Measurements from ENCODE around the gene ACP3. TPM values are rescaled to one million over a fixed set of nuclear protein-coding genes. Genes with fewer than 3 reads are reported as not detected.
"Not testable (repeated sequence)": the region's sequence is repeated elsewhere in the genome, so short reads cannot be mapped to it uniquely, and the experiment has no call there.

The ACP3 gene
- polyA plus RNA-seq, 1 experiment: 0.37 TPM

- Histone ChIP-seq H3K27me3 (ENCODE audit: control insufficient read depth, insufficient read depth, low read length) (no peaks in the 10 kb centered on the region), H3K4me3 (ENCODE audit: low read depth, low read length) (no peak overlapping the region), H3K36me3 (ENCODE audit: control insufficient read depth, insufficient read depth, low read length) (no peaks in the 10 kb centered on the region)
- ChIA-PET CTCF (interaction anchor here (1.2 to 2.0 kb wide), 4 partner anchors 14 to 105 kb away, joined by 3 to 11 read pairs (median 4); no protein-coding TSS in a partner anchor), POLR2A (no interaction called here)
- no peak for TF ChIP-seq CTCF (IDR thresholded peaks at IDR 0.05; ENCODE audit: insufficient read depth, low read depth, low read length)
- DNase-seq (ENCODE audit: low read depth): no peak
Measured at GRCh38 chr3:132356568-132356967, 39.4 kb downstream of the ACP3 start.

- no peak overlapping the region for H3K4me3 ChIP-seq (ENCODE audit: low read depth, low read length)
- DNase-seq (ENCODE audit: low read depth): no peak
- no peak for TF ChIP-seq CTCF (IDR thresholded peaks at IDR 0.05; ENCODE audit: insufficient read depth, low read depth, low read length)
- CTCF ChIA-PET: interaction anchor here (0.7 to 2.0 kb wide), 2 partner anchors 8 to 38 kb away, joined by 3 to 7 read pairs; no protein-coding TSS in a partner anchor
- H3K27me3 ChIP-seq (ENCODE audit: control insufficient read depth, insufficient read depth, low read length): peaks cover 2% of the 10 kb centered on the region; the same call in 1 of the 2 replicates
- POLR2A ChIA-PET: no interaction called here
- H3K36me3 ChIP-seq (ENCODE audit: control insufficient read depth, insufficient read depth, low read length): no peaks in the 10 kb centered on the region
Measured at GRCh38 chr3:132360717-132361116, 43.5 kb downstream of the ACP3 start.

GRCh38 chr3:132362329-132362728 is 45.1 kb downstream of the ACP3 start:
- TF ChIP-seq CTCF (IDR thresholded peaks at IDR 0.05; ENCODE audit: insufficient read depth, low read depth, low read length): no peak
- ChIA-PET POLR2A (no interaction called here), CTCF (interaction anchor here (1.2 kb wide), 1 partner anchor 37 kb away, joined by 4 read pairs; no protein-coding TSS in a partner anchor)
- H3K36me3 ChIP-seq (ENCODE audit: control insufficient read depth, insufficient read depth, low read length): no peaks in the 10 kb centered on the region
- H3K4me3 ChIP-seq (ENCODE audit: low read depth, low read length): no peak overlapping the region
- H3K27me3 ChIP-seq (ENCODE audit: control insufficient read depth, insufficient read depth, low read length): peaks cover 2% of the 10 kb centered on the region; the same call in 1 of the 2 replicates
- DNase-seq (ENCODE audit: low read depth): no peak

- Histone ChIP-seq H3K36me3 (ENCODE audit: control insufficient read depth, insufficient read depth, low read length) (no peaks in the 10 kb centered on the region), H3K4me3 (ENCODE audit: low read depth, low read length) (no peak overlapping the region), H3K27me3 (ENCODE audit: control insufficient read depth, insufficient read depth, low read length) (peaks cover 2% of the 10 kb centered on the region; the same call in 1 of the 2 replicates)
- no peak for TF ChIP-seq CTCF (IDR thresholded peaks at IDR 0.05; ENCODE audit: insufficient read depth, low read depth, low read length)
- no peak for DNase-seq (ENCODE audit: low read depth)
- ChIA-PET CTCF (interaction anchor here (0.7 to 1.6 kb wide), 4 partner anchors 8 to 137 kb away, joined by 3 to 5 read pairs (median 4); no protein-coding TSS in a partner anchor), POLR2A (no interaction called here)
Measured at GRCh38 chr3:132368515-132368914, 51.3 kb downstream of the ACP3 start.

- ChIA-PET CTCF (interaction anchor here (0.7 to 1.6 kb wide), 4 partner anchors 8 to 138 kb away, joined by 3 to 5 read pairs (median 4); no protein-coding TSS in a partner anchor), POLR2A (no interaction called here)
- no peaks in the 10 kb centered on the region for H3K36me3 ChIP-seq (ENCODE audit: control insufficient read depth, insufficient read depth, low read length)
- TF ChIP-seq CTCF (IDR thresholded peaks at IDR 0.05; ENCODE audit: insufficient read depth, low read depth, low read length): no peak
- no peak for DNase-seq (ENCODE audit: low read depth)
- H3K4me3 ChIP-seq (ENCODE audit: low read depth, low read length): no peak overlapping the region
- peaks cover 2% of the 10 kb centered on the region; the same call in 1 of the 2 replicates for H3K27me3 ChIP-seq (ENCODE audit: control insufficient read depth, insufficient read depth, low read length)
Measured at GRCh38 chr3:132368962-132369361, 51.8 kb downstream of the ACP3 start.

- H3K27me3 ChIP-seq (ENCODE audit: control insufficient read depth, insufficient read depth, low read length); H3K4me3 ChIP-seq (ENCODE audit: low read depth, low read length); H3K36me3 ChIP-seq (ENCODE audit: control insufficient read depth, insufficient read depth, low read length); POLR2A ChIA-PET; CTCF ChIA-PET; DNase-seq (ENCODE audit: low read depth): not testable (repeated sequence)
Measured at GRCh38 chr3:132376945-132377354, 59.7 kb downstream of the ACP3 start.

Data from BJ (cell line).